Calu3 (cell line): Measurements from ENCODE around the gene TMEM63C. TPM values are rescaled to one million over a fixed set of nuclear protein-coding genes. Genes with fewer than 3 reads are reported as not detected.

Experiments used
- BruUV-seq: library from RNA; stranded (reverse); fragments of 400-500 nt; replicated peaks from 2 replicates; lab custom pipeline; 2021; lab: Mats Ljungman, UMichigan
- CTCF ChIA-PET: fragments of 300-600 bp; sonication (Branson Sonifier 250); formaldehyde crosslinking; loops from one replicate; lab custom pipeline; 2022; ENCODE audit warnings: antibody characterized with exemption; lab: Charles Lee
- DNase-seq: peaks from one replicate; pipeline ENCODE4 v3.0.0; 2022
- H3K27ac Mint-ChIP-seq: one replicate; pipeline ENCODE4 v1.8.0; 2022; ENCODE audit warnings: mixed read lengths; ENCODE audit not compliant: unreplicated experiment
- H3K27me3 Mint-ChIP-seq: one replicate; pipeline ENCODE4 v1.8.0; 2022; ENCODE audit warnings: mixed read lengths; ENCODE audit not compliant: unreplicated experiment
- H3K36me3 Mint-ChIP-seq: one replicate; pipeline ENCODE4 v1.8.0; 2022; ENCODE audit warnings: mild to moderate bottlenecking, moderate library complexity, mixed read lengths; ENCODE audit not compliant: insufficient read depth, unreplicated experiment
- H3K4me1 Mint-ChIP-seq: one replicate; pipeline ENCODE4 v1.8.0; 2022; ENCODE audit warnings: mild to moderate bottlenecking, low read depth, mixed read lengths; ENCODE audit not compliant: unreplicated experiment
- H3K4me3 Mint-ChIP-seq: one replicate; pipeline ENCODE4 v1.8.0; 2022; ENCODE audit warnings: mild to moderate bottlenecking, low read depth, moderate library complexity, mixed read lengths; ENCODE audit not compliant: unreplicated experiment
- H3K9me3 Mint-ChIP-seq: one replicate; pipeline ENCODE4 v1.8.0; 2022; ENCODE audit warnings: low read depth, mixed read lengths; ENCODE audit not compliant: unreplicated experiment
- intact Hi-C: fragments of 100-400 bp; cut with micrococcal nuclease; formaldehyde crosslinking; loops from one replicate; pipeline ENCODE4 v1.10.0; 2022; ENCODE audit not compliant: unreplicated experiment
- total RNA-seq: library from RNA; stranded (reverse); gene quantifications from 2 replicates; pipeline ENCODE4 v1.2.3, GENCODE V29; 2022
- TF ChIP-seq, protein P1 (sequence below): fragments of 200-600 bp; IDR thresholded peaks from one replicate; pipeline ENCODE4 v1.8.0; 2022; ENCODE audit warnings: antibody characterized with exemption; ENCODE audit not compliant: unreplicated experiment

TMEM63C gene
- total RNA-seq, 1 experiment from 2014 or later: 1.1 TPM

DNA sequence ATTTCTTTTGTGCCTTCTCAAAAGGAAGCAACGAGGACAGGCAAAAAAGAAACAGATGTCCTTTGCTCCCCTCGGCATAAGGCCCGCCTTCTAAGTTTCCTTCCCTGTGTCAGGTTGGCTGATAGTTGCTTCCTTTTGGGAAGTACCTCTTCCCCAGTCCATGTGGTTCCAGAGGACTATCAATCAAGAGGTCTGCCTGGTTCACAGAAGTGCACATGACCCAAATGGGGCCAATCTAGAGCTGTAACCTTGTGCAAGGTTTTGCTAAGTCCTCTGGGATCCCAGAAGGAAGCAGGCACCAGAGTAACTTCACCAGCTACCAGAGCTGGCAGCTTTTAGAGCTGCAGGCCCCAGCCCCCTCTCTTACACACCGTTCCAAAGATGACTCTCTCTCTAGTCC lies 42.6 kb downstream of the TMEM63C start:
- Mint-ChIP-seq H3K4me1 (no peaks in the 10 kb centered on the region), H3K9me3 (no peaks in the 10 kb centered on the region), H3K27ac (no peak overlapping the region), H3K27me3 (peaks cover 69% of the 10 kb centered on the region), H3K4me3 (no peak overlapping the region), H3K36me3 (no peaks in the 10 kb centered on the region)
- CTCF ChIA-PET: interaction anchor here (0.5 kb wide), 1 partner anchor 1779 kb away, joined by 3 read pairs; no protein-coding TSS in a partner anchor
- intact Hi-C loops: no loop called here
- BruUV-seq: no TSS peak
- TF ChIP-seq, protein P1, sequence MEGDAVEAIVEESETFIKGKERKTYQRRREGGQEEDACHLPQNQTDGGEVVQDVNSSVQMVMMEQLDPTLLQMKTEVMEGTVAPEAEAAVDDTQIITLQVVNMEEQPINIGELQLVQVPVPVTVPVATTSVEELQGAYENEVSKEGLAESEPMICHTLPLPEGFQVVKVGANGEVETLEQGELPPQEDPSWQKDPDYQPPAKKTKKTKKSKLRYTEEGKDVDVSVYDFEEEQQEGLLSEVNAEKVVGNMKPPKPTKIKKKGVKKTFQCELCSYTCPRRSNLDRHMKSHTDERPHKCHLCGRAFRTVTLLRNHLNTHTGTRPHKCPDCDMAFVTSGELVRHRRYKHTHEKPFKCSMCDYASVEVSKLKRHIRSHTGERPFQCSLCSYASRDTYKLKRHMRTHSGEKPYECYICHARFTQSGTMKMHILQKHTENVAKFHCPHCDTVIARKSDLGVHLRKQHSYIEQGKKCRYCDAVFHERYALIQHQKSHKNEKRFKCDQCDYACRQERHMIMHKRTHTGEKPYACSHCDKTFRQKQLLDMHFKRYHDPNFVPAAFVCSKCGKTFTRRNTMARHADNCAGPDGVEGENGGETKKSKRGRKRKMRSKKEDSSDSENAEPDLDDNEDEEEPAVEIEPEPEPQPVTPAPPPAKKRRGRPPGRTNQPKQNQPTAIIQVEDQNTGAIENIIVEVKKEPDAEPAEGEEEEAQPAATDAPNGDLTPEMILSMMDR: no peak
- DNase-seq: no peak

DNA sequence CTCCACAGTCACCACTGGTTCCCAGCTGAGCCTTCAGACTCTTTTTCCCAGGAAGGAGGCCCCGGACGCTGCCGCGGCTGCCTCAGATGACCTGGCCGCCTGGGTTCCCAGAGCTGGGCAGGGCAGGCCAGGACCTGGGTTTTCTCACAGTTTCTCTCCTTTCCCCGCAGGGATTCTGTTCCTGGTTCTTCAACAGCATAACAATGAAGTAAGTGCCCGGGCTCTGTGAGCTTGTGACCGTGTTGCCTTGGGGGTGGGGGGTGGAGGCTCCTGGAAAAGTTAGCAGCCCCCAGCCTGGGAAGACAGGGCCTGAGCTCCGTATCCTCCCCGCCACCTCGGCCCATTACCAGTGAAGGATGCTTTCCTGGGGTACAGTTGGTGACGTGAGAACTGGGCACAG lies 43.7 kb downstream of the TMEM63C start:
- no TSS peak for BruUV-seq

GRCh38 chr14:77225892-77226557 lies 44.4 kb downstream of the TMEM63C start:
- CTCF ChIA-PET: interaction anchor here (1.2 kb wide), 1 partner anchor 16 kb away, joined by 3 read pairs; no protein-coding TSS in a partner anchor

More for the DNA sequence above, 43.7 kb downstream of the TMEM63C start:
- no peaks in the 10 kb centered on the region for H3K36me3 Mint-ChIP-seq
- H3K9me3 Mint-ChIP-seq: no peaks in the 10 kb centered on the region
- intact Hi-C loops: no loop called here
- no peak overlapping the region for H3K4me3 Mint-ChIP-seq
- no peaks in the 10 kb centered on the region for H3K4me1 Mint-ChIP-seq
- peaks cover 74% of the 10 kb centered on the region for H3K27me3 Mint-ChIP-seq
- TF ChIP-seq, protein P1: no peak
- CTCF ChIA-PET: no interaction called here
- H3K27ac Mint-ChIP-seq: no peak overlapping the region
- no peak for DNase-seq

GRCh38 chr14:77228056-77228455 lies 46.5 kb downstream of the TMEM63C start:
- H3K4me3 Mint-ChIP-seq: no peak overlapping the region
- BruUV-seq: no TSS peak
- H3K4me1 Mint-ChIP-seq: no peaks in the 10 kb centered on the region
- H3K9me3 Mint-ChIP-seq: no peaks in the 10 kb centered on the region
- H3K27ac Mint-ChIP-seq: no peak overlapping the region
- CTCF ChIA-PET: interaction anchor here (0.7 kb wide), 1 partner anchor 15 kb away, joined by 3 read pairs; no protein-coding TSS in a partner anchor
- TF ChIP-seq, protein P1: no peak
- no peaks in the 10 kb centered on the region for H3K36me3 Mint-ChIP-seq
- H3K27me3 Mint-ChIP-seq: peaks cover 82% of the 10 kb centered on the region
- intact Hi-C loops: no loop called here
- DNase-seq: no peak

More at GRCh38 chr14:77225892-77226557, 44.4 kb downstream of the TMEM63C start:
- DNase-seq: no peak
- BruUV-seq: no TSS peak
- Mint-ChIP-seq H3K27me3 (peaks cover 82% of the 10 kb centered on the region), H3K27ac (no peak overlapping the region), H3K9me3 (no peaks in the 10 kb centered on the region), H3K4me1 (no peaks in the 10 kb centered on the region), H3K4me3 (no peak overlapping the region), H3K36me3 (no peaks in the 10 kb centered on the region)
- intact Hi-C loops: no loop called here
- TF ChIP-seq, protein P1: no peak
